ENCODE data around the gene SERPINA10.

DNA sequence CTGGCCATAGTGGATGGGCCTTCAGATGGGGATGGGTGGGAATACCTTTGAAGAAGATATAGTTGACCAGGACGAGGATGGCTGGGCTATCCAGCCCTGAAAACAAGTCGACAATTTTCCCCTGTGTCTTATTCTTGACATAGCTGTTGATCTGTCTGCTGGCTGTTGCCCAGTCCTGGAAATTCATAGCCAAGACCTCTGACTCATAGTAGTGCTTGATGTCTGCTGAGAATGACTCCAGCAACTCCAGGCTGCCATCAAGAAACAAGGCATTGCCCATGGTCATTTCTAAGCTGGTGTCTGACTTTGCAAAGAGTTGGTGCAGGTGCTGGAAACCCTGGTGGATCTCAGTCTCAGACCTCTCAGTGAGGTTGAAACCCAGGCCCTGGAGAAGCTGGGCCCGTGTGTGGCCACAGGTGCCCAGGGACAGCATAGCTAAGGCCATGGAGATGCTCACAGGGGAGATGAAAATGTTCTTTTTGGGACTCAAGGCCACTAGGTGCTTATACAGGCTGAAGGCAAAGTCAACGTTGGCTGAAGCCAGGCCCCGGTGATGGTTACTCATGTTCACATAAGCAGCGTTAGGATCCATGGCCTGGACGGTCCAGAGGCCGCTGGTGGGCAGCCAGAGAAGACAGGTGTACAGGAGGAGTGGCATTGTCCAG is 21.1 kb upstream of the SERPINA10 start:
- TF ChIP-seq CTCF (IDR thresholded peaks at IDR 0.05 in 2 of 3, conservative IDR thresholded peaks at IDR 0.05 in 1 of 3; ENCODE audit: control insufficient read depth in 2 of 3, extremely low read depth in 1 of 3, insufficient read depth in 1 of 3, low read depth in 3 of 3, low read length in 3 of 3) (no peak), ZZZ3 (IDR thresholded peaks at IDR 0.05; ENCODE audit: control insufficient read depth, insufficient read length, low read depth) (no peak), NBN (IDR thresholded peaks at IDR 0.05) (no peak), YY1 (IDR thresholded peaks at IDR 0.05; ENCODE audit: low read depth, low read length) (no peak), TCF12 (IDR thresholded peaks at IDR 0.05; ENCODE audit: low read depth, low read length) (no peak), ZNF687 (IDR thresholded peaks at IDR 0.05) (no peak)
- TF ChIP-seq, protein P1, sequence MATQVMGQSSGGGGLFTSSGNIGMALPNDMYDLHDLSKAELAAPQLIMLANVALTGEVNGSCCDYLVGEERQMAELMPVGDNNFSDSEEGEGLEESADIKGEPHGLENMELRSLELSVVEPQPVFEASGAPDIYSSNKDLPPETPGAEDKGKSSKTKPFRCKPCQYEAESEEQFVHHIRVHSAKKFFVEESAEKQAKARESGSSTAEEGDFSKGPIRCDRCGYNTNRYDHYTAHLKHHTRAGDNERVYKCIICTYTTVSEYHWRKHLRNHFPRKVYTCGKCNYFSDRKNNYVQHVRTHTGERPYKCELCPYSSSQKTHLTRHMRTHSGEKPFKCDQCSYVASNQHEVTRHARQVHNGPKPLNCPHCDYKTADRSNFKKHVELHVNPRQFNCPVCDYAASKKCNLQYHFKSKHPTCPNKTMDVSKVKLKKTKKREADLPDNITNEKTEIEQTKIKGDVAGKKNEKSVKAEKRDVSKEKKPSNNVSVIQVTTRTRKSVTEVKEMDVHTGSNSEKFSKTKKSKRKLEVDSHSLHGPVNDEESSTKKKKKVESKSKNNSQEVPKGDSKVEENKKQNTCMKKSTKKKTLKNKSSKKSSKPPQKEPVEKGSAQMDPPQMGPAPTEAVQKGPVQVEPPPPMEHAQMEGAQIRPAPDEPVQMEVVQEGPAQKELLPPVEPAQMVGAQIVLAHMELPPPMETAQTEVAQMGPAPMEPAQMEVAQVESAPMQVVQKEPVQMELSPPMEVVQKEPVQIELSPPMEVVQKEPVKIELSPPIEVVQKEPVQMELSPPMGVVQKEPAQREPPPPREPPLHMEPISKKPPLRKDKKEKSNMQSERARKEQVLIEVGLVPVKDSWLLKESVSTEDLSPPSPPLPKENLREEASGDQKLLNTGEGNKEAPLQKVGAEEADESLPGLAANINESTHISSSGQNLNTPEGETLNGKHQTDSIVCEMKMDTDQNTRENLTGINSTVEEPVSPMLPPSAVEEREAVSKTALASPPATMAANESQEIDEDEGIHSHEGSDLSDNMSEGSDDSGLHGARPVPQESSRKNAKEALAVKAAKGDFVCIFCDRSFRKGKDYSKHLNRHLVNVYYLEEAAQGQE (IDR thresholded peaks at IDR 0.05; ENCODE audit: low read depth, low read length) = no peak
- TF ChIP-seq, protein P2, sequence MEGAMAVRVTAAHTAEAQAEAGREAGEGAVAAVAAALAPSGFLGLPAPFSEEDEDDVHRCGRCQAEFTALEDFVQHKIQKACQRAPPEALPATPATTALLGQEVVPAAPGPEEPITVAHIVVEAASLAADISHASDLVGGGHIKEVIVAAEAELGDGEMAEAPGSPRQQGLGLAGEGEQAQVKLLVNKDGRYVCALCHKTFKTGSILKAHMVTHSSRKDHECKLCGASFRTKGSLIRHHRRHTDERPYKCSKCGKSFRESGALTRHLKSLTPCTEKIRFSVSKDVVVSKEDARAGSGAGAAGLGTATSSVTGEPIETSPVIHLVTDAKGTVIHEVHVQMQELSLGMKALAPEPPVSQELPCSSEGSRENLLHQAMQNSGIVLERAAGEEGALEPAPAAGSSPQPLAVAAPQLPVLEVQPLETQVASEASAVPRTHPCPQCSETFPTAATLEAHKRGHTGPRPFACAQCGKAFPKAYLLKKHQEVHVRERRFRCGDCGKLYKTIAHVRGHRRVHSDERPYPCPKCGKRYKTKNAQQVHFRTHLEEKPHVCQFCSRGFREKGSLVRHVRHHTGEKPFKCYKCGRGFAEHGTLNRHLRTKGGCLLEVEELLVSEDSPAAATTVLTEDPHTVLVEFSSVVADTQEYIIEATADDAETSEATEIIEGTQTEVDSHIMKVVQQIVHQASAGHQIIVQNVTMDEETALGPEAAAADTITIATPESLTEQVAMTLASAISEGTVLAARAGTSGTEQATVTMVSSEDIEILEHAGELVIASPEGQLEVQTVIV (IDR thresholded peaks at IDR 0.05; ENCODE audit: borderline replicate concordance, partially characterized antibody) = no peak
- TF ChIP-seq, protein P3, sequence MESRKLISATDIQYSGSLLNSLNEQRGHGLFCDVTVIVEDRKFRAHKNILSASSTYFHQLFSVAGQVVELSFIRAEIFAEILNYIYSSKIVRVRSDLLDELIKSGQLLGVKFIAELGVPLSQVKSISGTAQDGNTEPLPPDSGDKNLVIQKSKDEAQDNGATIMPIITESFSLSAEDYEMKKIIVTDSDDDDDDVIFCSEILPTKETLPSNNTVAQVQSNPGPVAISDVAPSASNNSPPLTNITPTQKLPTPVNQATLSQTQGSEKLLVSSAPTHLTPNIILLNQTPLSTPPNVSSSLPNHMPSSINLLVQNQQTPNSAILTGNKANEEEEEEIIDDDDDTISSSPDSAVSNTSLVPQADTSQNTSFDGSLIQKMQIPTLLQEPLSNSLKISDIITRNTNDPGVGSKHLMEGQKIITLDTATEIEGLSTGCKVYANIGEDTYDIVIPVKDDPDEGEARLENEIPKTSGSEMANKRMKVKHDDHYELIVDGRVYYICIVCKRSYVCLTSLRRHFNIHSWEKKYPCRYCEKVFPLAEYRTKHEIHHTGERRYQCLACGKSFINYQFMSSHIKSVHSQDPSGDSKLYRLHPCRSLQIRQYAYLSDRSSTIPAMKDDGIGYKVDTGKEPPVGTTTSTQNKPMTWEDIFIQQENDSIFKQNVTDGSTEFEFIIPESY (IDR thresholded peaks at IDR 0.05) = no peak

Data from GM12878 (cell line).